ENCODE measurements around the gene SH3RF2. TPM values are rescaled to one million over a fixed set of nuclear protein-coding genes. Genes with fewer than 3 reads are reported as not detected.

SH3RF2 gene
- polyA plus RNA-seq, 3 donors, result not detected

- no peaks in the 10 kb centered on the region for H3K4me1 Mint-ChIP-seq
Observed at GRCh38 chr5:146069780-146070099, 133.4 kb downstream of the SH3RF2 start.

GRCh38 chr5:146070746-146071145 is 134.4 kb downstream of the SH3RF2 start:
- Histone ChIP-seq H3K9ac (ENCODE audit: insufficient read depth, low read length, poor library complexity, severe bottlenecking) (no peak overlapping the region), H3K4me1 (ENCODE audit: control insufficient read depth in 1 of 2, insufficient read depth in 2 of 2, low read length in 2 of 2) (peaks cover under 1% of the 10 kb centered on the region in 2 donors), H2AFZ (ENCODE audit: insufficient read depth, low read depth, low read length, poor library complexity, severe bottlenecking) (no peak overlapping the region), H3K79me2 (ENCODE audit: insufficient read depth, low read length) (no peaks in the 10 kb centered on the region), H3K36me3 (replicated peaks in 1 of 2; ENCODE audit: control insufficient read depth in 1 of 2, insufficient read depth in 2 of 2, low read length in 2 of 2) (no peaks in the 10 kb centered on the region), H3K9me3 (replicated peaks in 1 of 2; ENCODE audit: control insufficient read depth in 1 of 2, insufficient read depth in 1 of 2, low read length in 2 of 2) (no peaks in the 10 kb centered on the region), H3K4me2 (replicated peaks; ENCODE audit: extremely low read depth, low read length, poor library complexity, severe bottlenecking) (no peak overlapping the region), H3K27me3 (ENCODE audit: control insufficient read depth in 2 of 2, insufficient read depth in 2 of 2, low read length in 2 of 2) (no peaks in the 10 kb centered on the region), H4K20me1 (ENCODE audit: insufficient read depth, low read length) (no peaks in the 10 kb centered on the region), H3K27ac (ENCODE audit: low read depth in 1 of 2, low read length in 2 of 2) (no peak overlapping the region), H3K4me3 (replicated peaks in 1 of 3; ENCODE audit: low read depth in 2 of 3, low read length in 3 of 3) (no peak overlapping the region)
- peaks cover 0 to 6% (median 2%) of the 10 kb centered on the region in 3 donors for H3K27me3 Mint-ChIP-seq (ENCODE audit: low read depth in 3 of 3)
- no peaks in the 10 kb centered on the region for H3K36me3 Mint-ChIP-seq
- H3K4me1 Mint-ChIP-seq, result peaks cover under 1% of the 10 kb centered on the region
- H3K27ac Mint-ChIP-seq, result no peak overlapping the region
- no peak overlapping the region for H3K4me3 Mint-ChIP-seq
- DNase-seq, result no peak
- WGBS (ENCODE audit: insufficient coverage), result 100% methylated on average over 3 of the region's 3 CpGs
- intact Hi-C loops (cut with micrococcal nuclease), result no loop called here
- no peak for TF ChIP-seq CTCF (IDR thresholded peaks at IDR 0.05)
- H3K9me3 Mint-ChIP-seq, result peaks cover 0 to under 1% (median 0%) of the 10 kb centered on the region in 7 donors

More at GRCh38 chr5:146069780-146070099, 133.4 kb downstream of the SH3RF2 start:
- Mint-ChIP-seq H3K9me3 (peaks cover 0 to 5% (median 0%) of the 10 kb centered on the region in 7 donors), H3K36me3 (no peaks in the 10 kb centered on the region), H3K4me3 (no peak overlapping the region), H3K27ac (no peak overlapping the region), H3K27me3 (ENCODE audit: low read depth in 3 of 3) (peaks cover 0 to 7% (median 2%) of the 10 kb centered on the region in 3 donors)
- H3K79me2 ChIP-seq (ENCODE audit: insufficient read depth, low read length), result no peaks in the 10 kb centered on the region
- no peaks in the 10 kb centered on the region for H3K27me3 ChIP-seq (ENCODE audit: control insufficient read depth in 2 of 2, insufficient read depth in 2 of 2, low read length in 2 of 2)
- H3K4me1 ChIP-seq (ENCODE audit: control insufficient read depth in 1 of 2, insufficient read depth in 2 of 2, low read length in 2 of 2), result no peaks in the 10 kb centered on the region
- H3K4me2 ChIP-seq (replicated peaks; ENCODE audit: extremely low read depth, low read length, poor library complexity, severe bottlenecking), result no peak overlapping the region
- H3K36me3 ChIP-seq (replicated peaks in 1 of 2; ENCODE audit: control insufficient read depth in 1 of 2, insufficient read depth in 2 of 2, low read length in 2 of 2), result no peaks in the 10 kb centered on the region
- no peak overlapping the region for H3K9ac ChIP-seq (ENCODE audit: insufficient read depth, low read length, poor library complexity, severe bottlenecking)
- no peak for TF ChIP-seq CTCF (IDR thresholded peaks at IDR 0.05)
- H4K20me1 ChIP-seq (ENCODE audit: insufficient read depth, low read length), result no peaks in the 10 kb centered on the region
- no CpG with 5 or more reads among the region's 2 CpGs for WGBS (ENCODE audit: insufficient coverage)
- intact Hi-C loops (cut with micrococcal nuclease), result no loop called here
- H3K9me3 ChIP-seq (replicated peaks in 1 of 2; ENCODE audit: control insufficient read depth in 1 of 2, insufficient read depth in 1 of 2, low read length in 2 of 2), result no peaks in the 10 kb centered on the region
- DNase-seq, result no peak
- H3K27ac ChIP-seq (ENCODE audit: low read depth in 1 of 2, low read length in 2 of 2), result no peak overlapping the region
- no peak overlapping the region for H2AFZ ChIP-seq (ENCODE audit: insufficient read depth, low read depth, low read length, poor library complexity, severe bottlenecking)
- H3K4me3 ChIP-seq (replicated peaks in 1 of 3; ENCODE audit: low read depth in 2 of 3, low read length in 3 of 3), result no peak overlapping the region

All from CD14-positive monocyte (primary cell).